HepG2 (cell line): ENCODE measurements around the gene TH. TPM values are rescaled to one million over a fixed set of nuclear protein-coding genes. Genes with fewer than 3 reads are reported as not detected.
A peak's percentile ranks its signal among the peaks of the same experiment; 100 is the strongest.

Experiments
- AGO2 ChIP-seq: fragments of 200-400 bp; formaldehyde crosslinking; optimal IDR thresholded peaks from 2 replicates; pipeline ENCODE3; 2017; ENCODE audit warnings: mild to moderate bottlenecking, low read depth, low read length, moderate library complexity
- ARNT2 ChIP-seq: sonication (generic); formaldehyde crosslinking; IDR thresholded peaks from 2 replicates; pipeline ENCODE4 v1.8.0; 2022; ENCODE audit warnings: mild to moderate bottlenecking, low read depth, missing genetic modification reagents, moderate library complexity
- MAZ ChIP-seq, 2 experiments: sonication (generic) in 1 of 2; formaldehyde crosslinking in 1 of 2; IDR thresholded peaks; 2 replicates each; pipeline versions ENCODE4 v1.5.0 to v1.6.1; 2012 to 2020; ENCODE audit warnings: low read depth in 2 of 2, mild to moderate bottlenecking in 2 of 2, borderline replicate concordance in 1 of 2, improper control_type of control experiment in 1 of 2, low read length in 1 of 2, missing genetic modification reagents in 1 of 2, moderate library complexity in 1 of 2
- NKX3-1 ChIP-seq: sonication (generic); formaldehyde crosslinking; IDR thresholded peaks from 2 replicates; pipeline ENCODE4 v1.5.0; 2020; ENCODE audit warnings: missing genetic modification reagents
- PHF5A ChIP-seq: IDR thresholded peaks from one replicate; pipeline ENCODE4 v1.6.1; 2018; ENCODE audit warnings: low read depth, missing genetic modification reagents; ENCODE audit not compliant: unreplicated experiment
- PRMT3 ChIP-seq: sonication (generic); formaldehyde crosslinking; IDR thresholded peaks from 2 replicates; pipeline ENCODE4 v1.8.1; 2022; ENCODE audit warnings: low read depth, mild to moderate bottlenecking, moderate library complexity, missing genetic modification reagents, borderline replicate concordance
- RFXAP ChIP-seq: sonication (generic); formaldehyde crosslinking; IDR thresholded peaks from 2 replicates; pipeline ENCODE4 v1.4.0; 2020; ENCODE audit warnings: missing genetic modification reagents, borderline replicate concordance
- ZBTB38 ChIP-seq: sonication (generic); formaldehyde crosslinking; IDR thresholded peaks from 2 replicates; pipeline ENCODE4 v1.5.1; 2020; ENCODE audit warnings: mild to moderate bottlenecking, missing genetic modification reagents
- ZNF280D ChIP-seq: sonication (generic); formaldehyde crosslinking; IDR thresholded peaks from 2 replicates; pipeline ENCODE4 v1.5.1; 2020; ENCODE audit warnings: mild to moderate bottlenecking, missing genetic modification reagents
- ZNF326 ChIP-seq: sonication (generic); formaldehyde crosslinking; IDR thresholded peaks from 2 replicates; pipeline ENCODE4 v1.4.0; 2020; ENCODE audit warnings: missing genetic modification reagents, borderline replicate concordance
- ZNF414 ChIP-seq: sonication (generic); formaldehyde crosslinking; IDR thresholded peaks from 2 replicates; pipeline ENCODE4 v1.5.0; 2020; ENCODE audit warnings: missing genetic modification reagents
- ZNF546 ChIP-seq: sonication (generic); formaldehyde crosslinking; conservative IDR thresholded peaks from 2 replicates; pipeline ENCODE4 v1.8.1; 2023; ENCODE audit warnings: mild to moderate bottlenecking, missing genetic modification reagents
- ZNF552 ChIP-seq: sonication (generic); formaldehyde crosslinking; IDR thresholded peaks from 2 replicates; pipeline ENCODE4 v1.9.0; 2022; ENCODE audit warnings: missing genetic modification reagents, mild to moderate bottlenecking, borderline replicate concordance
- ZNF589 ChIP-seq: sonication (generic); formaldehyde crosslinking; conservative IDR thresholded peaks from 2 replicates; pipeline ENCODE4 v1.8.0; 2022; ENCODE audit warnings: mild to moderate bottlenecking, moderate library complexity, missing genetic modification reagents
- polyA plus RNA-seq, 8 experiments: library from polyadenylated mRNA; depleted of rRNA in 3 of 8; stranded (reverse) in 7 of 8; unstranded in 1 of 8; fragments of >200 nt; fragmentation: Illumina TruSeq in 4 of 8; extraction: Trizol in 4 of 8; gene quantifications; 2 replicates each; pipeline versions ENCODE4 v1.2.1 to v1.2.3, GENCODE V29; 2011 to 2016; ENCODE audit warnings: low read depth in 4 of 8, missing spikeins in 1 of 8, mixed read lengths in 1 of 8; ENCODE audit not compliant: insufficient read depth in 1 of 8
- total RNA-seq, 5 experiments: library from RNA; depleted of rRNA; stranded (reverse); fragments of >200 nt; fragmentation: Illumina TruSeq; extraction: Trizol; gene quantifications; 2 replicates each; pipeline ENCODE4 v1.2.3, GENCODE V29; 2016; ENCODE audit warnings: low read depth in 1 of 5
- TF ChIP-seq, protein P1 (sequence below): IDR thresholded peaks from 2 replicates; pipeline ENCODE4 v1.6.1; 2018; ENCODE audit warnings: missing genetic modification reagents, mild to moderate bottlenecking, missing compliant biosample characterization
- TF ChIP-seq, protein P2 (sequence below): sonication (generic); formaldehyde crosslinking; IDR thresholded peaks from 2 replicates; pipeline ENCODE4 v1.4.0; 2020; ENCODE audit warnings: mild to moderate bottlenecking, low read depth, missing genetic modification reagents
- TF ChIP-seq, protein P3 (sequence below): sonication (generic); formaldehyde crosslinking; IDR thresholded peaks from 2 replicates; pipeline ENCODE4 v1.4.0; 2020; ENCODE audit warnings: mild to moderate bottlenecking, missing genetic modification reagents

TH gene
- total and polyA plus RNA-seq, 2 of the 13 experiments (the other 11 are each of a cell fraction or from before 2014, with no cell fraction given): 0.36 TPM; not detected in 1

DNA sequence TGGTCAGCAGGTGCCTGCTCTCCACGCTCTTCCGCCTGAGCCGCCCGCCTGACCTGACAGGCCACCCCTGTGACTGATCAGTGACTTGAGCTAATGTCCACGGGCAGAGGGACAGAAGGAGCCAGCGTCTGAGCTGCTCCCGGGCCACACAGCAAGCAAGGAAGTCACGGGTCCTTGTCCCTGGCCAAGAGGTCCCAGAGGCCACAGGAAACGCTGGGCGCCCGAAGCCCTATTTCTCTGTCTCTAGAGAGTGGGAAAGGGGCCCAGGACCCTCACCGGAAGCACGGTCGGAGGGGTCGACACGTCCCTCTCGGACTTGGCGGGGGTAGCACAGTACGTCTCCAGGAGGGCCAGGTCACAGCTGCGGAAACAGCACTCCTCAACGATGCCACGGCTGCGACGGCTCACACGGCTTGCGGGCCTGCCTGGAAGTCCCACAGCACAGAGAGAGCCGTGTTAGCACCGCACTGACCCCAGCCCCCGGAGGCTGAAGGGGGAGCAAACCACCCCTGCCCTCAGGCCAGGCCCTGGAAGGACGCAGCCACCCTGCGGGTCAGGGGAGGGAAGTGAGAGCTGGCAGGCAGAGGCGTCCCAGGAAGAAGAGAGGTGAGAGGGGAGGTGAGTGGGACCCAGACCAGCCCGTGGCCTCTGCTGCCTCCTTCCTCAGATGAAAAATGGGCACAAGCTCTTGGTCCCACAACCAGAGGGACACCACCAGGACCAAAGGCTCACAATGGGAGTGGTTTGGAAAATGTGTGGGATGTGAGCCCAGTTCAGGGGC, 38.2 kb downstream of the TH start (continued):
- peak; percentile 62; the same call in 1 of the 2 replicates for TF ChIP-seq ZNF280D (CRISPR knock-in tag)
- peak; percentile 96; the same call in 1 of the 2 replicates for TF ChIP-seq ZNF326 (CRISPR knock-in tag)
- TF ChIP-seq, protein P1, sequence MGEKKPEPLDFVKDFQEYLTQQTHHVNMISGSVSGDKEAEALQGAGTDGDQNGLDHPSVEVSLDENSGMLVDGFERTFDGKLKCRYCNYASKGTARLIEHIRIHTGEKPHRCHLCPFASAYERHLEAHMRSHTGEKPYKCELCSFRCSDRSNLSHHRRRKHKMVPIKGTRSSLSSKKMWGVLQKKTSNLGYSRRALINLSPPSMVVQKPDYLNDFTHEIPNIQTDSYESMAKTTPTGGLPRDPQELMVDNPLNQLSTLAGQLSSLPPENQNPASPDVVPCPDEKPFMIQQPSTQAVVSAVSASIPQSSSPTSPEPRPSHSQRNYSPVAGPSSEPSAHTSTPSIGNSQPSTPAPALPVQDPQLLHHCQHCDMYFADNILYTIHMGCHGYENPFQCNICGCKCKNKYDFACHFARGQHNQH (CRISPR knock-in tag): 0 out of 2 replicates have a peak, but pooled peaks have one; percentile 38
- peak; percentile 57; the same call in 1 of the 2 replicates for TF ChIP-seq ZNF546 (CRISPR knock-in tag)
- peak; percentile 67; the same call in 1 of the 2 replicates for TF ChIP-seq ZNF414 (CRISPR knock-in tag)
- TF ChIP-seq ZBTB38 (CRISPR knock-in tag): peak; percentile 58
- TF ChIP-seq ARNT2 (CRISPR knock-in tag): peak; percentile 19; the same call in 1 of the 2 replicates
- peak; percentile 69 for TF ChIP-seq PHF5A (CRISPR knock-in tag)
- peak; percentile 62; the same call in 1 of the 2 replicates for TF ChIP-seq ZNF552
- TF ChIP-seq ZNF589 (CRISPR knock-in tag): no peak
- peak; percentile 86 for TF ChIP-seq PRMT3 (CRISPR knock-in tag)
- TF ChIP-seq, protein P2, sequence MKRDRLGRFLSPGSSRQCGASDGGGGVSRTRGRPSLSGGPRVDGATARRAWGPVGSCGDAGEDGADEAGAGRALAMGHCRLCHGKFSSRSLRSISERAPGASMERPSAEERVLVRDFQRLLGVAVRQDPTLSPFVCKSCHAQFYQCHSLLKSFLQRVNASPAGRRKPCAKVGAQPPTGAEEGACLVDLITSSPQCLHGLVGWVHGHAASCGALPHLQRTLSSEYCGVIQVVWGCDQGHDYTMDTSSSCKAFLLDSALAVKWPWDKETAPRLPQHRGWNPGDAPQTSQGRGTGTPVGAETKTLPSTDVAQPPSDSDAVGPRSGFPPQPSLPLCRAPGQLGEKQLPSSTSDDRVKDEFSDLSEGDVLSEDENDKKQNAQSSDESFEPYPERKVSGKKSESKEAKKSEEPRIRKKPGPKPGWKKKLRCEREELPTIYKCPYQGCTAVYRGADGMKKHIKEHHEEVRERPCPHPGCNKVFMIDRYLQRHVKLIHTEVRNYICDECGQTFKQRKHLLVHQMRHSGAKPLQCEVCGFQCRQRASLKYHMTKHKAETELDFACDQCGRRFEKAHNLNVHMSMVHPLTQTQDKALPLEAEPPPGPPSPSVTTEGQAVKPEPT (CRISPR knock-in tag): 0 out of 2 replicates have a peak, but pooled peaks have one; percentile 48
- TF ChIP-seq NKX3-1 (CRISPR knock-in tag): no peak
- TF ChIP-seq, protein P3, sequence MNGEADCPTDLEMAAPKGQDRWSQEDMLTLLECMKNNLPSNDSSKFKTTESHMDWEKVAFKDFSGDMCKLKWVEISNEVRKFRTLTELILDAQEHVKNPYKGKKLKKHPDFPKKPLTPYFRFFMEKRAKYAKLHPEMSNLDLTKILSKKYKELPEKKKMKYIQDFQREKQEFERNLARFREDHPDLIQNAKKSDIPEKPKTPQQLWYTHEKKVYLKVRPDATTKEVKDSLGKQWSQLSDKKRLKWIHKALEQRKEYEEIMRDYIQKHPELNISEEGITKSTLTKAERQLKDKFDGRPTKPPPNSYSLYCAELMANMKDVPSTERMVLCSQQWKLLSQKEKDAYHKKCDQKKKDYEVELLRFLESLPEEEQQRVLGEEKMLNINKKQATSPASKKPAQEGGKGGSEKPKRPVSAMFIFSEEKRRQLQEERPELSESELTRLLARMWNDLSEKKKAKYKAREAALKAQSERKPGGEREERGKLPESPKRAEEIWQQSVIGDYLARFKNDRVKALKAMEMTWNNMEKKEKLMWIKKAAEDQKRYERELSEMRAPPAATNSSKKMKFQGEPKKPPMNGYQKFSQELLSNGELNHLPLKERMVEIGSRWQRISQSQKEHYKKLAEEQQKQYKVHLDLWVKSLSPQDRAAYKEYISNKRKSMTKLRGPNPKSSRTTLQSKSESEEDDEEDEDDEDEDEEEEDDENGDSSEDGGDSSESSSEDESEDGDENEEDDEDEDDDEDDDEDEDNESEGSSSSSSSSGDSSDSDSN: peak; percentile 46; the same call in 1 of the 2 replicates
- peak; percentile 98 for TF ChIP-seq AGO2
- TF ChIP-seq MAZ (IDR thresholded peaks at IDR 0.05; ENCODE audit: borderline replicate concordance, low read depth, low read length): no peak
- TF ChIP-seq MAZ (CRISPR knock-in tag; IDR thresholded peaks at IDR 0.05; ENCODE audit: low read depth): peak; percentile 14
- TF ChIP-seq RFXAP (CRISPR knock-in tag): no peak
